Neutrophil (primary cell): ENCODE results near the gene SNAP47.

Source experiments
- H3K27ac ChIP-seq: fragments of 200-600 bp; sonication (generic); 2 replicates; pipeline ENCODE4 v1.5.1; 2016; ENCODE audit warnings: mild to moderate bottlenecking, moderate library complexity
- H3K27me3 ChIP-seq: fragments of 200-600 bp; sonication (generic); 2 replicates; pipeline ENCODE4 v1.6.0; 2016; ENCODE audit warnings: mild to moderate bottlenecking
- H3K36me3 ChIP-seq: fragments of 200-600 bp; sonication (generic); 2 replicates; pipeline ENCODE4 v1.5.1; 2017
- H3K4me1 ChIP-seq, 2 experiments: fragments of 200-600 bp in 1 of 2; sonication (generic) in 1 of 2; 1 replicate in 1 of 2; 2 replicates in 1 of 2; pipeline versions ENCODE4 v1.5.1 to v1.6.1; 2013 to 2016; ENCODE audit warnings: low read depth in 1 of 2, low read length in 1 of 2, mild to moderate bottlenecking in 1 of 2, moderate library complexity in 1 of 2; ENCODE audit not compliant: control insufficient read depth in 1 of 2, insufficient read depth in 1 of 2
- H3K4me3 ChIP-seq, 2 experiments: fragments of 200-600 bp in 1 of 2; sonication (generic) in 1 of 2; 1 replicate in 1 of 2; 2 replicates in 1 of 2; pipeline ENCODE4 v1.5.1; 2013 to 2016; ENCODE audit warnings: low read depth in 1 of 2, low read length in 1 of 2, mild to moderate bottlenecking in 1 of 2, moderate library complexity in 1 of 2
- H3K9me3 ChIP-seq: fragments of 200-600 bp; sonication (generic); 2 replicates; pipeline ENCODE4 v1.5.1; 2016
- TF ChIP-seq, protein P1 (sequence below): fragments of 200-600 bp; sonication (generic); IDR thresholded peaks from 2 replicates; pipeline ENCODE4 v1.5.1; 2016; ENCODE audit warnings: antibody characterized with exemption

The SNAP47 gene

GRCh38 chr1:227823537-227823936 is 88.3 kb downstream of the SNAP47 start:
- no peak overlapping the region for H3K4me3 ChIP-seq
- no peak overlapping the region for H3K27ac ChIP-seq
- H3K27me3 ChIP-seq: no peaks in the 10 kb centered on the region
- H3K4me1 ChIP-seq: no peaks in the 10 kb centered on the region
- no peaks in the 10 kb centered on the region for H3K36me3 ChIP-seq
- TF ChIP-seq, protein P1, sequence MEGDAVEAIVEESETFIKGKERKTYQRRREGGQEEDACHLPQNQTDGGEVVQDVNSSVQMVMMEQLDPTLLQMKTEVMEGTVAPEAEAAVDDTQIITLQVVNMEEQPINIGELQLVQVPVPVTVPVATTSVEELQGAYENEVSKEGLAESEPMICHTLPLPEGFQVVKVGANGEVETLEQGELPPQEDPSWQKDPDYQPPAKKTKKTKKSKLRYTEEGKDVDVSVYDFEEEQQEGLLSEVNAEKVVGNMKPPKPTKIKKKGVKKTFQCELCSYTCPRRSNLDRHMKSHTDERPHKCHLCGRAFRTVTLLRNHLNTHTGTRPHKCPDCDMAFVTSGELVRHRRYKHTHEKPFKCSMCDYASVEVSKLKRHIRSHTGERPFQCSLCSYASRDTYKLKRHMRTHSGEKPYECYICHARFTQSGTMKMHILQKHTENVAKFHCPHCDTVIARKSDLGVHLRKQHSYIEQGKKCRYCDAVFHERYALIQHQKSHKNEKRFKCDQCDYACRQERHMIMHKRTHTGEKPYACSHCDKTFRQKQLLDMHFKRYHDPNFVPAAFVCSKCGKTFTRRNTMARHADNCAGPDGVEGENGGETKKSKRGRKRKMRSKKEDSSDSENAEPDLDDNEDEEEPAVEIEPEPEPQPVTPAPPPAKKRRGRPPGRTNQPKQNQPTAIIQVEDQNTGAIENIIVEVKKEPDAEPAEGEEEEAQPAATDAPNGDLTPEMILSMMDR: no peak
- no peaks in the 10 kb centered on the region for H3K9me3 ChIP-seq

DNA sequence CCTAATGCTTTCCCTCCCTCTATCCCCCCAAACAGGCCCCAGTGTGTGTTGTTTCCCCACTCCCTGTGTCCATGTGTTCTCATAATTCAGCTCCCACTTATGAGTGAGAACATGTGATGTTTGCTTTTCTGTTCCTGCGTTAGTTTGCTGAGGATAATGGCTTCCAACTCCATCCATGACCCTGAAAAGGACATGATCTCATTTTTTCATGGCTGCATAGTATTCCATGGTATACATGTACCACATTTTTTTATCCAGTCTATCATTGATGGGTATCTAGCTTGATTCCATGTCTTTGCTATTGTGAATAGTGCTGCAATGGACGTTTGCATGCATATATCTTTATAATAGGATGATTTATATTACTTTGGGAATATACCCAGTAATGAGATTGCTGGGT is 89.0 kb downstream of the SNAP47 start:
- H3K4me3 ChIP-seq: no peak overlapping the region
- TF ChIP-seq, protein P1: no peak
- H3K27me3 ChIP-seq: no peaks in the 10 kb centered on the region
- no peaks in the 10 kb centered on the region for H3K36me3 ChIP-seq
- no peaks in the 10 kb centered on the region for H3K9me3 ChIP-seq
- H3K4me1 ChIP-seq: no peaks in the 10 kb centered on the region
- no peak overlapping the region for H3K27ac ChIP-seq

- Histone ChIP-seq H3K36me3 (no peaks in the 10 kb centered on the region), H3K4me1 (no peaks in the 10 kb centered on the region), H3K27me3 (no peaks in the 10 kb centered on the region), H3K4me3 (no peak overlapping the region), H3K9me3 (no peaks in the 10 kb centered on the region), H3K27ac (no peak overlapping the region)
- TF ChIP-seq, protein P1: no peak
Observed at GRCh38 chr1:227828786-227829185, 93.6 kb downstream of the SNAP47 start.
